Caco-2 (cell line): ENCODE results near the gene CHRNA5. TPM values are rescaled to one million over a fixed set of nuclear protein-coding genes. Genes with fewer than 3 reads are reported as not detected.

Source experiments
- BruUV-seq: library from RNA; stranded (reverse); fragments of 400-500 nt; replicated peaks from 2 replicates; lab custom pipeline; 2021; lab: Mats Ljungman, UMichigan
- CTCF ChIA-PET: fragments of 300-600 bp; sonication (Branson Sonifier 250); formaldehyde crosslinking; loops from one replicate; lab custom pipeline; 2022; ENCODE audit warnings: antibody characterized with exemption; lab: Charles Lee
- POLR2A ChIA-PET: fragments of 300-600 bp; sonication (Branson Sonifier 250); formaldehyde crosslinking; loops from one replicate; lab custom pipeline; 2022; ENCODE audit warnings: antibody characterized with exemption; lab: Charles Lee
- DNase-seq, 2 experiments: peaks; one replicate each; pipeline versions ENCODE4 v3.0.0 to v3.0.0-alpha.2; 2020 to 2022
- H3K27me3 ChIP-seq: replicated peaks from 2 replicates; pipeline ENCODE4 v1.6.0; 2011; ENCODE audit warnings: low read length; ENCODE audit not compliant: control insufficient read depth, insufficient read depth
- H3K36me3 ChIP-seq: 2 replicates; pipeline ENCODE4 v1.5.1; 2011; ENCODE audit warnings: low read length; ENCODE audit not compliant: control insufficient read depth, insufficient read depth
- H3K4me1 ChIP-seq: fragments of 250-450 bp; sonication (Bioruptor Pico); 2 replicates; pipeline ENCODE4 v1.5.1; 2020; ENCODE audit warnings: mild to moderate bottlenecking
- H3K4me3 ChIP-seq: 2 replicates; pipeline ENCODE4 v1.5.1; 2011; ENCODE audit warnings: low read depth, mild to moderate bottlenecking, control low read depth, low read length
- H3K9me3 ChIP-seq: fragments of 250-450 bp; sonication (Bioruptor Pico); 2 replicates; pipeline ENCODE4 v1.5.1; 2020; ENCODE audit warnings: mild to moderate bottlenecking, moderate library complexity
- H3K27ac Mint-ChIP-seq: one replicate; pipeline ENCODE4 v1.8.0; 2022; ENCODE audit warnings: mixed read lengths; ENCODE audit not compliant: unreplicated experiment
- H3K27me3 Mint-ChIP-seq: one replicate; pipeline ENCODE4 v1.8.0; 2022; ENCODE audit warnings: mixed read lengths; ENCODE audit not compliant: insufficient read depth, unreplicated experiment
- H3K36me3 Mint-ChIP-seq: one replicate; pipeline ENCODE4 v1.8.0; 2022; ENCODE audit warnings: mild to moderate bottlenecking, mixed read lengths; ENCODE audit not compliant: insufficient read depth, unreplicated experiment
- H3K4me1 Mint-ChIP-seq: one replicate; pipeline ENCODE4 v1.8.0; 2022; ENCODE audit warnings: low read depth, mixed read lengths; ENCODE audit not compliant: unreplicated experiment
- H3K4me3 Mint-ChIP-seq: one replicate; pipeline ENCODE4 v1.8.0; 2022; ENCODE audit warnings: mild to moderate bottlenecking, moderate library complexity, mixed read lengths; ENCODE audit not compliant: unreplicated experiment
- H3K9me3 Mint-ChIP-seq: one replicate; pipeline ENCODE4 v1.8.0; 2022; ENCODE audit warnings: mixed read lengths; ENCODE audit not compliant: unreplicated experiment
- intact Hi-C: fragments of 100-400 bp; cut with micrococcal nuclease; formaldehyde crosslinking; loops from one replicate; pipeline ENCODE4 v1.10.0; 2022; ENCODE audit not compliant: unreplicated experiment
- total RNA-seq: library from RNA; stranded (reverse); gene quantifications from 2 replicates; pipeline ENCODE4 v1.2.3, GENCODE V29; 2022
- TF ChIP-seq, protein P1 (sequence below), 2 experiments: fragments of 200-600 bp in 1 of 2; IDR thresholded peaks; 1 replicate in 1 of 2; 2 replicates in 1 of 2; pipeline versions ENCODE4 v1.5.1 to v1.8.0; 2011 to 2022; ENCODE audit warnings: antibody characterized with exemption in 1 of 2, control low read depth in 1 of 2, inconsistent platforms in 1 of 2, low read depth in 1 of 2, low read length in 1 of 2, mild to moderate bottlenecking in 1 of 2, moderate library complexity in 1 of 2; ENCODE audit not compliant: insufficient read depth in 1 of 2, severe bottlenecking in 1 of 2, unreplicated experiment in 1 of 2

CHRNA5 gene
- total RNA-seq, 1 experiment from 2014 or later = 12.9 TPM

DNA sequence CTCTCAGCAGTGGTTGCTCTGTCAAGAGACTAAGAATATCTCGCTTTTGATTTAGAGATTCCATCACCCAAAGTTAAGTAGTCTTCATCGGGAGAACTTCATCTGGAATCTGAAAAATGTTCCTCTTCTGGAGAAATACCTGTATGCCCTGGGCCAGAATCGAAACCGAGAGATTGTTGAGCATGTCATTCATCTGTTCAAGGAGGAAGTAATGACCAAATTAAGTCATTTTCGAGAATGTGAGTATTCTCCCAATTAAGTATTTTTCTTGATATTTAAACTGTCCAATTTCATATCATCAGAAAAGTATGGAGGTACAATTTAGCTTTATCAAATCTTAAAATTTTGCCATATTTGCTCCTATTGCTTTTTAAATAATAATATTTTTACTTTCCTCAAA lies 38.0 kb upstream of the CHRNA5 start:
- peaks cover 5% of the 10 kb centered on the region; the same call in 1 of the 2 replicates for H3K9me3 ChIP-seq
- intact Hi-C loops = no loop called here
- H3K4me1 ChIP-seq = no peaks in the 10 kb centered on the region
- BruUV-seq = no TSS peak
- Mint-ChIP-seq H3K36me3 (peaks cover 4% of the 10 kb centered on the region), H3K4me3 (no peak overlapping the region), H3K4me1 (no peaks in the 10 kb centered on the region), H3K9me3 (peaks cover 14% of the 10 kb centered on the region), H3K27me3 (no peaks in the 10 kb centered on the region), H3K27ac (no peak overlapping the region)
- POLR2A ChIA-PET = no interaction called here
- no peaks in the 10 kb centered on the region for H3K27me3 ChIP-seq
- CTCF ChIA-PET = no interaction called here
- H3K4me3 ChIP-seq = no peak overlapping the region
- TF ChIP-seq, protein P1, sequence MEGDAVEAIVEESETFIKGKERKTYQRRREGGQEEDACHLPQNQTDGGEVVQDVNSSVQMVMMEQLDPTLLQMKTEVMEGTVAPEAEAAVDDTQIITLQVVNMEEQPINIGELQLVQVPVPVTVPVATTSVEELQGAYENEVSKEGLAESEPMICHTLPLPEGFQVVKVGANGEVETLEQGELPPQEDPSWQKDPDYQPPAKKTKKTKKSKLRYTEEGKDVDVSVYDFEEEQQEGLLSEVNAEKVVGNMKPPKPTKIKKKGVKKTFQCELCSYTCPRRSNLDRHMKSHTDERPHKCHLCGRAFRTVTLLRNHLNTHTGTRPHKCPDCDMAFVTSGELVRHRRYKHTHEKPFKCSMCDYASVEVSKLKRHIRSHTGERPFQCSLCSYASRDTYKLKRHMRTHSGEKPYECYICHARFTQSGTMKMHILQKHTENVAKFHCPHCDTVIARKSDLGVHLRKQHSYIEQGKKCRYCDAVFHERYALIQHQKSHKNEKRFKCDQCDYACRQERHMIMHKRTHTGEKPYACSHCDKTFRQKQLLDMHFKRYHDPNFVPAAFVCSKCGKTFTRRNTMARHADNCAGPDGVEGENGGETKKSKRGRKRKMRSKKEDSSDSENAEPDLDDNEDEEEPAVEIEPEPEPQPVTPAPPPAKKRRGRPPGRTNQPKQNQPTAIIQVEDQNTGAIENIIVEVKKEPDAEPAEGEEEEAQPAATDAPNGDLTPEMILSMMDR (IDR thresholded peaks at IDR 0.05; ENCODE audit: insufficient read depth in 1 of 2, low read depth in 1 of 2, low read length in 1 of 2, severe bottlenecking in 1 of 2, unreplicated experiment in 1 of 2) = no peak
- no peak for DNase-seq
- H3K36me3 ChIP-seq = no peaks in the 10 kb centered on the region

DNA sequence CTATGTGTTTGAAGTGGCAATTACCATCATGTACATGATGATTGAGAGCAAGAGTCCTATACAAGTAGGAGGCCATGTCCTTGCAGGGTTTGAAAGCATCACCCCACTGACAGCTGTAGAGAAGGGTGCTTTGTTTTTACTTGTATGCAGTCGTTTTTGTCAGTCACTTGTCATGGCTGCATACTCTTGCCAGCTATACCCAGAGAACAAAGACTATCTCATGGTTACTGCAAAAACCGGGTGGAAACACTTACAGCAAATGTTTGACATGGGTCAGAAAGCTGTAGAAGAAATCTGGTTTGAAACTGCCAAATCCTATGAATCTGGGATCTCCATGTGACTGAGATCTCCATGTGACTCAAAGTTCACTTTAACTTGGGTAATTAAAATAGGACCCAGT lies 32.0 kb upstream of the CHRNA5 start:
- no peaks in the 10 kb centered on the region for H3K4me1 Mint-ChIP-seq
- no peak overlapping the region for H3K27ac Mint-ChIP-seq
- intact Hi-C loops = no loop called here
- no peaks in the 10 kb centered on the region for H3K36me3 Mint-ChIP-seq
- H3K27me3 Mint-ChIP-seq = no peaks in the 10 kb centered on the region
- DNase-seq = no peak
- ChIA-PET CTCF (no interaction called here), POLR2A (no interaction called here)
- Histone ChIP-seq H3K27me3 (no peaks in the 10 kb centered on the region), H3K9me3 (no peaks in the 10 kb centered on the region), H3K4me1 (no peaks in the 10 kb centered on the region), H3K4me3 (no peak overlapping the region), H3K36me3 (no peaks in the 10 kb centered on the region)
- H3K4me3 Mint-ChIP-seq = no peak overlapping the region
- no peaks in the 10 kb centered on the region for H3K9me3 Mint-ChIP-seq
- no TSS peak for BruUV-seq
- TF ChIP-seq, protein P1 (IDR thresholded peaks at IDR 0.05; ENCODE audit: insufficient read depth in 1 of 2, low read depth in 1 of 2, low read length in 1 of 2, severe bottlenecking in 1 of 2, unreplicated experiment in 1 of 2) = no peak

DNA sequence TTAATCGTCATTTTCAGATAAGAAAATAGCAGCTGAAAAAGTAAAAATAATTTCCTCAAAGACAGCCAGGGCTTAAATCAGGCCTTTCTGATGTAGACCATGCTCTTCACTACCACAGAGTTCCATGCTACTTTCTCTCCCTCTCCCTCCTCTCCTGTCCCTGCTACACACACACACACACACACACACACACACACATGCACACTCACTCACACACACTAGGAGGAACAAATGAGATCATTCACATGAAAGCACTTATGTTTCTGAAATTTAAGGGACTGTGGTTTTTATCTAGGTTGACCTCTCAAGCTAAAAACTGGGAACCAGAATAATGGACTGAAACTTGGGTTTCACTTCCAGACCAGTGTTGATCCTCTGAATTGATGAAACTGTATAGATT lies 29.2 kb upstream of the CHRNA5 start:
- no peak overlapping the region for H3K27ac Mint-ChIP-seq
- no peaks in the 10 kb centered on the region for H3K27me3 Mint-ChIP-seq
- H3K4me3 Mint-ChIP-seq = no peak overlapping the region
- H3K4me1 ChIP-seq = no peaks in the 10 kb centered on the region
- CTCF ChIA-PET = no interaction called here
- H3K4me3 ChIP-seq = no peak overlapping the region
- no peak for DNase-seq
- POLR2A ChIA-PET = no interaction called here
- intact Hi-C loops = no loop called here
- H3K4me1 Mint-ChIP-seq = peaks cover 7% of the 10 kb centered on the region
- no peaks in the 10 kb centered on the region for H3K9me3 Mint-ChIP-seq
- BruUV-seq = no TSS peak
- H3K36me3 Mint-ChIP-seq = peaks cover 13% of the 10 kb centered on the region
- no peaks in the 10 kb centered on the region for H3K36me3 ChIP-seq
- no peaks in the 10 kb centered on the region for H3K9me3 ChIP-seq
- TF ChIP-seq, protein P1 (IDR thresholded peaks at IDR 0.05; ENCODE audit: insufficient read depth in 1 of 2, low read depth in 1 of 2, low read length in 1 of 2, severe bottlenecking in 1 of 2, unreplicated experiment in 1 of 2) = no peak
- no peaks in the 10 kb centered on the region for H3K27me3 ChIP-seq
